Vagina (tissue), 2 donors: ENCODE data around the gene IZUMO1. TPM values are rescaled to one million over a fixed set of nuclear protein-coding genes. Genes with fewer than 3 reads are reported as not detected.
A peak's percentile ranks its signal among the peaks of the same experiment; 100 is the strongest.
"Not testable (repeated sequence)": the region's sequence is repeated elsewhere in the genome, so short reads cannot be mapped to it uniquely, and the experiment has no call there.

Experiments
- DNase-seq, 2 donors: peaks; one replicate each; pipeline ENCODE4 v3.0.0-alpha.2; 2017; ENCODE audit errors: extremely low spot score in 2 of 2
- H3K27ac ChIP-seq: fragments of 200-600 bp; sonication (generic); one replicate; pipeline ENCODE4 v1.5.1; 2019
- H3K27me3 ChIP-seq: fragments of 200-600 bp; sonication (generic); one replicate; pipeline ENCODE4 v1.5.1; 2019
- H3K36me3 ChIP-seq, 2 donors: fragments of 200-600 bp; sonication (generic); one replicate each; pipeline ENCODE4 v1.5.1; 2017 to 2019
- H3K4me1 ChIP-seq: fragments of 200-600 bp; sonication (generic); one replicate; pipeline ENCODE4 v1.5.1; 2019
- H3K4me3 ChIP-seq, 2 donors: fragments of 200-600 bp; sonication (generic); 1 replicate in 1 of 2; 2 replicates in 1 of 2; pipeline ENCODE4 v1.5.1; 2016 to 2019
- H3K9me3 ChIP-seq: fragments of 200-600 bp; sonication (generic); one replicate; pipeline ENCODE4 v1.5.1; 2019
- CTCF ChIP-seq, 3 experiments: fragments of 450-650 bp in 2 of 3; fragments of 200-600 bp in 1 of 3; sonication (generic) in 1 of 3; IDR thresholded peaks; one replicate each; pipeline ENCODE4 v1.5.1; 2017 to 2019; ENCODE audit warnings: antibody characterized with exemption in 3 of 3, mild to moderate bottlenecking in 2 of 3, moderate library complexity in 2 of 3
- POLR2A ChIP-seq, 2 donors: fragments of 450-650 bp; IDR thresholded peaks; one replicate each; pipeline ENCODE4 v1.6.1; 2017; ENCODE audit warnings: antibody characterized with exemption in 2 of 2, mild to moderate bottlenecking in 2 of 2, moderate library complexity in 2 of 2
- POLR2AphosphoS5 ChIP-seq, 2 donors: sonication (generic); formaldehyde crosslinking; IDR thresholded peaks; one replicate each; pipeline ENCODE4 v1.9.0; 2017; ENCODE audit warnings: antibody characterized with exemption in 2 of 2, mild to moderate bottlenecking in 2 of 2, low read depth in 1 of 2; ENCODE audit not compliant: insufficient read depth in 1 of 2
- intact Hi-C: fragments of 100-400 bp; cut with DNase I; formaldehyde crosslinking; loops from one replicate; pipeline ENCODE4 v1.15.1; 2023
- total RNA-seq: library from RNA; depleted of rRNA; stranded (reverse); fragments of >200 nt; gene quantifications from one replicate; pipeline ENCODE4 v1.2.3, GENCODE V29; 2016

The IZUMO1 gene
- total RNA-seq, 1 donor from 2014 or later: 2.2 TPM

- no peaks in the 10 kb centered on the region for H3K27me3 ChIP-seq
- no peaks in the 10 kb centered on the region for H3K4me1 ChIP-seq
- no peaks in the 10 kb centered on the region for H3K9me3 ChIP-seq
- no peak overlapping the region for H3K27ac ChIP-seq
- H3K4me3 ChIP-seq: no peak overlapping the region
- H3K36me3 ChIP-seq: no peaks in the 10 kb centered on the region
- DNase-seq: no peak
- TF ChIP-seq CTCF (IDR thresholded peaks at IDR 0.05) (no peak), POLR2AphosphoS5 (IDR thresholded peaks at IDR 0.05; ENCODE audit: insufficient read depth in 1 of 2, low read depth in 1 of 2) (no peak), POLR2A (IDR thresholded peaks at IDR 0.05) (no peak)
- intact Hi-C loops: no loop called here
Measured at GRCh38 chr19:48772503-48772953, 25.8 kb upstream of the IZUMO1 start.

GRCh38 chr19:48770734-48771472 lies 24.2 kb upstream of the IZUMO1 start:
- no peaks in the 10 kb centered on the region for H3K9me3 ChIP-seq
- DNase-seq: no peak
- no peaks in the 10 kb centered on the region for H3K4me1 ChIP-seq
- peak overlapping the region; percentile 5 for H3K27ac ChIP-seq
- TF ChIP-seq CTCF (IDR thresholded peaks at IDR 0.05) (no peak), POLR2AphosphoS5 (IDR thresholded peaks at IDR 0.05; ENCODE audit: insufficient read depth in 1 of 2, low read depth in 1 of 2) (peak; percentile 21 to 59)
- H3K4me3 ChIP-seq: no peak overlapping the region
- intact Hi-C loops: no loop called here
- no peaks in the 10 kb centered on the region for H3K36me3 ChIP-seq
- H3K27me3 ChIP-seq: no peaks in the 10 kb centered on the region

- no peak for DNase-seq
- Histone ChIP-seq H3K27me3 (no peaks in the 10 kb centered on the region), H3K36me3 (no peaks in the 10 kb centered on the region), H3K4me3 (no peak overlapping the region), H3K27ac (no peak overlapping the region), H3K9me3 (no peaks in the 10 kb centered on the region), H3K4me1 (no peaks in the 10 kb centered on the region)
- intact Hi-C loops: no loop called here
- no peak for TF ChIP-seq POLR2A (IDR thresholded peaks at IDR 0.05)
- TF ChIP-seq CTCF (IDR thresholded peaks at IDR 0.05): no peak
- TF ChIP-seq POLR2AphosphoS5 (IDR thresholded peaks at IDR 0.05; ENCODE audit: insufficient read depth in 1 of 2, low read depth in 1 of 2): no peak
Measured at GRCh38 chr19:48770266-48770665, 23.6 kb upstream of the IZUMO1 start.

GRCh38 chr19:48768994-48769713 lies 22.4 kb upstream of the IZUMO1 start:
- Histone ChIP-seq H3K9me3 (no peaks in the 10 kb centered on the region), H3K4me3 (no peak overlapping the region), H3K36me3 (no peaks in the 10 kb centered on the region), H3K27ac (no peak overlapping the region), H3K27me3 (no peaks in the 10 kb centered on the region), H3K4me1 (no peaks in the 10 kb centered on the region)
- no peak for TF ChIP-seq POLR2A (IDR thresholded peaks at IDR 0.05)
- TF ChIP-seq POLR2AphosphoS5 (IDR thresholded peaks at IDR 0.05; ENCODE audit: insufficient read depth in 1 of 2, low read depth in 1 of 2): no peak
- TF ChIP-seq CTCF (IDR thresholded peaks at IDR 0.05): no peak
- DNase-seq: no peak
- intact Hi-C loops: no loop called here

GRCh38 chr19:48768171-48768753 lies 21.6 kb upstream of the IZUMO1 start:
- intact Hi-C loops: not testable (repeated sequence)

DNA sequence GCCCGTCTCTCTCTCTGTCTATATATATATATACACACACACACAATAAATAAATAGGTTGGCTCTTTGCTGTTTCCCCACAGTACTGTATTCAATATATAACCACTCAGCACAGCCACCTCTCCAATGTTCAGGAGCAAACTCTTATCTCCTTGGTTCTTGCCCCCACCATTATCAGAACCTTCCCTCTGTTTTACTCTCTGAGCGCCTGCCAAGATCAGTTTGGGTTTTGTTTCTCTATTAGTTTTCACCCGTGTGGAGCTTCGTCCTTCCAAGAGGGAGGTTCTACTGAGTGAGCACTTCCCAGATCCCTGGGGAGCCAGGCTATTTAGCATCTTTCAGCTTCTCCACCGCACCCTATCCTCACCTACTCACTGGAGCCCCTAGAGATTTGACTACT lies 19.1 kb upstream of the IZUMO1 start:
- H3K9me3 ChIP-seq, intact Hi-C loops, H3K27ac ChIP-seq, H3K4me1 ChIP-seq, H3K36me3 ChIP-seq, H3K4me3 ChIP-seq, DNase-seq, H3K27me3 ChIP-seq: not testable (repeated sequence)

More at GRCh38 chr19:48768171-48768753, 21.6 kb upstream of the IZUMO1 start:
- H3K36me3 ChIP-seq, DNase-seq, H3K9me3 ChIP-seq, H3K27me3 ChIP-seq, H3K4me1 ChIP-seq, H3K27ac ChIP-seq, H3K4me3 ChIP-seq: not testable (repeated sequence)
